ENCODE measurements around the gene OAT.

- TF ChIP-seq CTCF (IDR thresholded peaks at IDR 0.05) (no peak), POLR2A (IDR thresholded peaks at IDR 0.05) (no peak)
Observed at GRCh38 chr10:124385627-124386185, 33.0 kb downstream of the OAT start.
